GM10266 (cell line): Measurements from ENCODE around the gene PDHA1.

ENCODE experiments used
- DNase-seq: peaks from one replicate; pipeline ENCODE4 v3.0.0; 2012; ENCODE audit errors: extremely low spot score
- CTCF ChIP-seq: IDR thresholded peaks from 2 replicates; pipeline ENCODE4 v1.5.1; 2012; ENCODE audit warnings: mild to moderate bottlenecking, low read depth; ENCODE audit not compliant: control insufficient read depth, insufficient read depth; ENCODE audit errors: missing control alignments

PDHA1 gene

GRCh38 chrX:19388741-19389140 is 45.0 kb downstream of the PDHA1 start:
- DNase-seq, result no peak
- no peak for TF ChIP-seq CTCF

- DNase-seq, result no peak
- TF ChIP-seq CTCF, result no peak
Observed at GRCh38 chrX:19389227-19389845, 45.6 kb downstream of the PDHA1 start.

GRCh38 chrX:19392078-19392477 is 48.4 kb downstream of the PDHA1 start:
- TF ChIP-seq CTCF, result no peak
- no peak for DNase-seq

- no peak for TF ChIP-seq CTCF
- no peak for DNase-seq
Observed at GRCh38 chrX:19392703-19393102, 49.0 kb downstream of the PDHA1 start.

- DNase-seq, result no peak
- TF ChIP-seq CTCF, result no peak
Observed at GRCh38 chrX:19403696-19404095, 60.0 kb downstream of the PDHA1 start.

- TF ChIP-seq CTCF, result no peak
- DNase-seq, result no peak
Observed at GRCh38 chrX:19410259-19410658, 66.5 kb downstream of the PDHA1 start.
